Fibroblast of villous mesenchyme (primary cell): ENCODE measurements around the gene UBR3. TPM values are rescaled to one million over a fixed set of nuclear protein-coding genes. Genes with fewer than 3 reads are reported as not detected.
A peak's percentile ranks its signal among the peaks of the same experiment; 100 is the strongest.
"Not testable (repeated sequence)": the region's sequence is repeated elsewhere in the genome, so short reads cannot be mapped to it uniquely, and the experiment has no call there.

Source experiments
- DNase-seq: peaks from one replicate; pipeline ENCODE4 v3.0.0-alpha.2; 2010; ENCODE audit warnings: low read depth
- H3K4me3 ChIP-seq: 2 replicates; pipeline ENCODE4 v1.5.1; 2011; ENCODE audit warnings: low read depth, mild to moderate bottlenecking, low read length
- total RNA-seq: library from RNA; depleted of rRNA; stranded (reverse); fragments of >200 nt; gene quantifications from 2 replicates; pipeline ENCODE4 v1.2.3, GENCODE V29; 2012
- TF ChIP-seq, protein P1 (sequence below): IDR thresholded peaks from 2 replicates; pipeline ENCODE4 v1.5.1; 2012; ENCODE audit warnings: low read depth, mild to moderate bottlenecking, low read length; ENCODE audit not compliant: insufficient read depth

Gene UBR3
- total RNA-seq, 1 donor: 56.1 TPM

GRCh38 chr2:169925968-169926367, 98.7 kb downstream of the UBR3 start:
- H3K4me3 ChIP-seq: no peak overlapping the region
- TF ChIP-seq, protein P1, sequence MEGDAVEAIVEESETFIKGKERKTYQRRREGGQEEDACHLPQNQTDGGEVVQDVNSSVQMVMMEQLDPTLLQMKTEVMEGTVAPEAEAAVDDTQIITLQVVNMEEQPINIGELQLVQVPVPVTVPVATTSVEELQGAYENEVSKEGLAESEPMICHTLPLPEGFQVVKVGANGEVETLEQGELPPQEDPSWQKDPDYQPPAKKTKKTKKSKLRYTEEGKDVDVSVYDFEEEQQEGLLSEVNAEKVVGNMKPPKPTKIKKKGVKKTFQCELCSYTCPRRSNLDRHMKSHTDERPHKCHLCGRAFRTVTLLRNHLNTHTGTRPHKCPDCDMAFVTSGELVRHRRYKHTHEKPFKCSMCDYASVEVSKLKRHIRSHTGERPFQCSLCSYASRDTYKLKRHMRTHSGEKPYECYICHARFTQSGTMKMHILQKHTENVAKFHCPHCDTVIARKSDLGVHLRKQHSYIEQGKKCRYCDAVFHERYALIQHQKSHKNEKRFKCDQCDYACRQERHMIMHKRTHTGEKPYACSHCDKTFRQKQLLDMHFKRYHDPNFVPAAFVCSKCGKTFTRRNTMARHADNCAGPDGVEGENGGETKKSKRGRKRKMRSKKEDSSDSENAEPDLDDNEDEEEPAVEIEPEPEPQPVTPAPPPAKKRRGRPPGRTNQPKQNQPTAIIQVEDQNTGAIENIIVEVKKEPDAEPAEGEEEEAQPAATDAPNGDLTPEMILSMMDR: no peak
- DNase-seq: no peak

GRCh38 chr2:169928463-169928864, 101.2 kb downstream of the UBR3 start:
- peak; percentile 70 for DNase-seq
- TF ChIP-seq, protein P1: peak; percentile 59
- no peak overlapping the region for H3K4me3 ChIP-seq

GRCh38 chr2:169933124-169933711, 106.0 kb downstream of the UBR3 start:
- peak; percentile 48 for DNase-seq
- TF ChIP-seq, protein P1: peak; percentile 75

DNA sequence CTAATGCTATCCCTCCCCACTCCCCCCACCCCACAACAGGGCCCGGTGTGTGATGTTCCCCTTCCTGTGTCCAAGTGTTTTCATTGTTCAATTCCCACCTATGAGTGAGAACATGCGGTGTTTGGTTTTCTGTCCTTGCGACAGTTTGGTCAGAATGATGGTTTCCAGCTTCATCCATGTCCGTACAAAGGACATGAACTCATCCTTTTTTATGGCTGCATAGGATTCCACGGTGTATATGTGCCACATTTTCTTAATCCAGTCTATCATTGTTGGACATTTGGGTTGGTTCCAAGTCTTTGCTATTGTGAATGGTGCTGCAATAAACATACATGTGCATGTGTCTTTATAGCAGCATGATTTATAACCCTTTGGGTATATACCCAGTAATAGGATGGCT, 109.4 kb downstream of the UBR3 start:
- not testable (repeated sequence) for DNase-seq, H3K4me3 ChIP-seq

More at GRCh38 chr2:169933124-169933711, 106.0 kb downstream of the UBR3 start:
- no peak overlapping the region for H3K4me3 ChIP-seq

GRCh38 chr2:169945515-169945914, 118.3 kb downstream of the UBR3 start:
- TF ChIP-seq, protein P1: no peak
- H3K4me3 ChIP-seq: no peak overlapping the region
- DNase-seq: no peak

DNA sequence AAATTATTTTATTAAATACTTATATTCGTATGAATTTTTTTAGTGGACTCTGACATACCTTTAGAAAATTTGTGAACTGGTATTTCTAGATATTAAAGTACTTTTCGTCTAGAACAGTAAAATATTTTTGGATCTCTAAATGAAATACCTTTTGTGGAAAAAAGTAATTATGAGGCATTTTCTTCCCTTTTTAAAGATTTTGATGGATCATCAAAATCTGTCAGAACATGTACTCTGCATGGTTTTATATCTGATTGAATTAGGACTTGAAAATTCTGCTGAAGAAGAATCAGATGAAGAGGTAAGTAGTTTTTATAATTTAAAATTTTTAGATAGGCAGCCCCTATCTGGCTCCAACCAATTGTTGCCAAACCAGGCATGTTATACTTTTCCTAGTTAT, 118.8 kb downstream of the UBR3 start:
- DNase-seq: no peak
- H3K4me3 ChIP-seq: no peak overlapping the region
- TF ChIP-seq, protein P1: no peak

GRCh38 chr2:169946546-169946945, 119.3 kb downstream of the UBR3 start:
- H3K4me3 ChIP-seq: no peak overlapping the region
- TF ChIP-seq, protein P1: no peak
- DNase-seq: no peak
